ENCODE results near the gene TDP2. TPM values are rescaled to one million over a fixed set of nuclear protein-coding genes. Genes with fewer than 3 reads are reported as not detected.

TDP2 gene
- total and polyA plus RNA-seq, 9 of the 15 experiments (the other 6 are each of a cell fraction or from before 2014, with no cell fraction given), result 27.7 to 60.1 (median 31.8) TPM

DNA sequence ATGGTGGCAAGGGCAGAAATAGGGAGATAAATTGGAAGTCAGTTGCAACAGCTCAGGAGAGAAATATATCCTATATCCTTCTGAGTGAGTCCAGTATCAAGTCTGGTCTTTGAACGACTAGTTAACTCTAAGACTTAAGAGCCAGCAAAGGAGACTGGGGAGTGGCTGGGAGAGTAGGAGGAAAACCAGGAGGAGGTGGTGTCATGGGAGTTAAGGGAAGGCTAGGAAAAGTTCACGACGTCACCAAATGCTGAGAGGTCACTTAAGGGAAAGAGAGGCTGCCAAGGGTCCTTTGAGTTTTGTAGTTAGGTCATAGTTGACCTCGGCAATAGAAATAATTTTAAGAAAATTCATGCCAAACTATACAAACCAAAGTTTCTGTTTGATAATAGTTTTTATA, 25.3 kb upstream of the TDP2 start:
- Histone ChIP-seq H3K9me1 (ENCODE audit: control insufficient read depth, insufficient read depth, low read length) (no peaks in the 10 kb centered on the region), H3K27me3 (ENCODE audit: control insufficient read depth in 2 of 2, insufficient read depth in 2 of 2, low read length in 2 of 2) (no peaks in the 10 kb centered on the region), H3K4me1 (replicated peaks in 1 of 2; ENCODE audit: control insufficient read depth in 2 of 2, insufficient read depth in 2 of 2, low read length in 2 of 2) (no peaks in the 10 kb centered on the region), H3K9ac (ENCODE audit: insufficient read depth in 1 of 2, low read depth in 2 of 2, low read length in 2 of 2) (no peak overlapping the region), H4K20me1 (replicated peaks; ENCODE audit: control insufficient read depth, insufficient read depth, low read length) (no peaks in the 10 kb centered on the region), H3K4me3 (no peak overlapping the region), H3K36me3 (ENCODE audit: control insufficient read depth, insufficient read depth, low read length) (peaks cover 3% of the 10 kb centered on the region; the same call in 2 of the 3 replicates), H3K4me2 (ENCODE audit: insufficient read depth, low read length) (no peak overlapping the region), H3K9me3 (replicated peaks; ENCODE audit: control insufficient read depth, insufficient read depth, low read depth, low read length) (no peaks in the 10 kb centered on the region), H2AFZ (ENCODE audit: low read depth, low read length) (no peak overlapping the region), H3K79me2 (ENCODE audit: control insufficient read depth, insufficient read depth, low read length) (no peaks in the 10 kb centered on the region), H3K27ac (ENCODE audit: extremely low read depth, low read depth, low read length) (no peak overlapping the region)
- ChIA-PET CTCF (ENCODE audit: low intra/inter-chr PET ratio) (no interaction called here), POLR2A (interaction anchor here (1.2 kb wide), 2 partner anchors 8 to 10 kb away, joined by 3 read pairs; no protein-coding TSS in a partner anchor)
- TF ChIP-seq SUPT5H (IDR thresholded peaks at IDR 0.05) (no peak), ZNF3 (CRISPR knock-in tag; IDR thresholded peaks at IDR 0.05) (no peak), TRIM28 (IDR thresholded peaks at IDR 0.05) (no peak), PURB (CRISPR knock-in tag; IDR thresholded peaks at IDR 0.05; ENCODE audit: low read depth) (no peak), CBX3 (IDR thresholded peaks at IDR 0.05; ENCODE audit: borderline replicate concordance in 1 of 2, low read length in 2 of 2) (no peak), ZNF384 (IDR thresholded peaks at IDR 0.05; ENCODE audit: low read depth, low read length) (no peak), WHSC1 (IDR thresholded peaks at IDR 0.05; ENCODE audit: low read length) (no peak), MCM7 (IDR thresholded peaks at IDR 0.05) (no peak), ZKSCAN3 (CRISPR knock-in tag; IDR thresholded peaks at IDR 0.05) (no peak), POLR2H (tag; IDR thresholded peaks at IDR 0.05; ENCODE audit: low read depth) (no peak), RNF219 (CRISPR knock-in tag; IDR thresholded peaks at IDR 0.05) (no peak), POLR2G (IDR thresholded peaks at IDR 0.05; ENCODE audit: low read depth, low read length) (no peak)
- TF ChIP-seq, protein P1, sequence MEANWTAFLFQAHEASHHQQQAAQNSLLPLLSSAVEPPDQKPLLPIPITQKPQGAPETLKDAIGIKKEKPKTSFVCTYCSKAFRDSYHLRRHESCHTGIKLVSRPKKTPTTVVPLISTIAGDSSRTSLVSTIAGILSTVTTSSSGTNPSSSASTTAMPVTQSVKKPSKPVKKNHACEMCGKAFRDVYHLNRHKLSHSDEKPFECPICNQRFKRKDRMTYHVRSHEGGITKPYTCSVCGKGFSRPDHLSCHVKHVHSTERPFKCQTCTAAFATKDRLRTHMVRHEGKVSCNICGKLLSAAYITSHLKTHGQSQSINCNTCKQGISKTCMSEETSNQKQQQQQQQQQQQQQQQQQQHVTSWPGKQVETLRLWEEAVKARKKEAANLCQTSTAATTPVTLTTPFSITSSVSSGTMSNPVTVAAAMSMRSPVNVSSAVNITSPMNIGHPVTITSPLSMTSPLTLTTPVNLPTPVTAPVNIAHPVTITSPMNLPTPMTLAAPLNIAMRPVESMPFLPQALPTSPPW (CRISPR knock-in tag; IDR thresholded peaks at IDR 0.05), result no peak
- TF ChIP-seq, protein P2, sequence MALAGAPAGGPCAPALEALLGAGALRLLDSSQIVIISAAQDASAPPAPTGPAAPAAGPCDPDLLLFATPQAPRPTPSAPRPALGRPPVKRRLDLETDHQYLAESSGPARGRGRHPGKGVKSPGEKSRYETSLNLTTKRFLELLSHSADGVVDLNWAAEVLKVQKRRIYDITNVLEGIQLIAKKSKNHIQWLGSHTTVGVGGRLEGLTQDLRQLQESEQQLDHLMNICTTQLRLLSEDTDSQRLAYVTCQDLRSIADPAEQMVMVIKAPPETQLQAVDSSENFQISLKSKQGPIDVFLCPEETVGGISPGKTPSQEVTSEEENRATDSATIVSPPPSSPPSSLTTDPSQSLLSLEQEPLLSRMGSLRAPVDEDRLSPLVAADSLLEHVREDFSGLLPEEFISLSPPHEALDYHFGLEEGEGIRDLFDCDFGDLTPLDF (CRISPR knock-in tag; IDR thresholded peaks at IDR 0.05), result no peak
- TF ChIP-seq, protein P3, sequence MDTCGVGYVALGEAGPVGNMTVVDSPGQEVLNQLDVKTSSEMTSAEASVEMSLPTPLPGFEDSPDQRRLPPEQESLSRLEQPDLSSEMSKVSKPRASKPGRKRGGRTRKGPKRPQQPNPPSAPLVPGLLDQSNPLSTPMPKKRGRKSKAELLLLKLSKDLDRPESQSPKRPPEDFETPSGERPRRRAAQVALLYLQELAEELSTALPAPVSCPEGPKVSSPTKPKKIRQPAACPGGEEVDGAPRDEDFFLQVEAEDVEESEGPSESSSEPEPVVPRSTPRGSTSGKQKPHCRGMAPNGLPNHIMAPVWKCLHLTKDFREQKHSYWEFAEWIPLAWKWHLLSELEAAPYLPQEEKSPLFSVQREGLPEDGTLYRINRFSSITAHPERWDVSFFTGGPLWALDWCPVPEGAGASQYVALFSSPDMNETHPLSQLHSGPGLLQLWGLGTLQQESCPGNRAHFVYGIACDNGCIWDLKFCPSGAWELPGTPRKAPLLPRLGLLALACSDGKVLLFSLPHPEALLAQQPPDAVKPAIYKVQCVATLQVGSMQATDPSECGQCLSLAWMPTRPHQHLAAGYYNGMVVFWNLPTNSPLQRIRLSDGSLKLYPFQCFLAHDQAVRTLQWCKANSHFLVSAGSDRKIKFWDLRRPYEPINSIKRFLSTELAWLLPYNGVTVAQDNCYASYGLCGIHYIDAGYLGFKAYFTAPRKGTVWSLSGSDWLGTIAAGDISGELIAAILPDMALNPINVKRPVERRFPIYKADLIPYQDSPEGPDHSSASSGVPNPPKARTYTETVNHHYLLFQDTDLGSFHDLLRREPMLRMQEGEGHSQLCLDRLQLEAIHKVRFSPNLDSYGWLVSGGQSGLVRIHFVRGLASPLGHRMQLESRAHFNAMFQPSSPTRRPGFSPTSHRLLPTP (IDR thresholded peaks at IDR 0.05; ENCODE audit: borderline replicate concordance, extremely low read depth, insufficient read length), result no peak
- BruUV-seq (replicated peaks), result no TSS peak
- FAIRE-seq (no peak), ATAC-seq (no peak), DNase-seq (ENCODE audit: extremely low read depth in 1 of 4, low spot score in 3 of 4) (no peak)
- WGBS (ENCODE audit: insufficient coverage, low coverage, missing lambda C conversion rate), result 65% methylated on average over 4 of the region's 4 CpGs
- in situ Hi-C loops (cut with MboI), result no loop called here
- intact Hi-C loops (cut with micrococcal nuclease), result no loop called here
